ENCODE measurements around the gene ACACA.

The ACACA gene

GRCh38 chr17:37131669-37132611, 274.7 kb downstream of the ACACA start:
- DNase-seq (ENCODE audit: low spot score): no peak

GRCh38 chr17:37130984-37131446, 275.6 kb downstream of the ACACA start:
- DNase-seq (ENCODE audit: low spot score): no peak

GRCh38 chr17:37124821-37125173, 281.8 kb downstream of the ACACA start:
- DNase-seq (ENCODE audit: low spot score): no peak

- DNase-seq (ENCODE audit: low spot score): no peak
Measured at GRCh38 chr17:37123941-37124820, 282.5 kb downstream of the ACACA start.

GRCh38 chr17:37123386-37123785, 283.2 kb downstream of the ACACA start:
- no peak for DNase-seq (ENCODE audit: low spot score)

- no peak for DNase-seq (ENCODE audit: low spot score)
Measured at GRCh38 chr17:37121616-37122015, 285.0 kb downstream of the ACACA start.

- DNase-seq (ENCODE audit: low spot score): no peak
Measured at GRCh38 chr17:37118366-37119137, 288.1 kb downstream of the ACACA start.

GRCh38 chr17:37117373-37118142, 289.1 kb downstream of the ACACA start:
- no peak for DNase-seq (ENCODE audit: low spot score)

- DNase-seq (ENCODE audit: low spot score): no peak
Measured at GRCh38 chr17:37116671-37117185, 289.9 kb downstream of the ACACA start.

GRCh38 chr17:37111329-37111728, 295.3 kb downstream of the ACACA start:
- DNase-seq (ENCODE audit: low spot score): no peak

- DNase-seq (ENCODE audit: low spot score): no peak
Measured at GRCh38 chr17:37110746-37111145, 295.9 kb downstream of the ACACA start.

GRCh38 chr17:37109731-37110710, 296.6 kb downstream of the ACACA start:
- DNase-seq (ENCODE audit: low spot score): no peak

GRCh38 chr17:37109106-37109505, 297.5 kb downstream of the ACACA start:
- no peak for DNase-seq (ENCODE audit: low spot score)

GRCh38 chr17:37107406-37108083, 299.1 kb downstream of the ACACA start:
- DNase-seq (ENCODE audit: low spot score): no peak

- DNase-seq (ENCODE audit: low spot score): no peak
Measured at GRCh38 chr17:37106049-37106448, 300.6 kb downstream of the ACACA start.

- DNase-seq (ENCODE audit: low spot score): no peak
Measured at GRCh38 chr17:37103231-37103630, 303.4 kb downstream of the ACACA start.

- DNase-seq (ENCODE audit: low spot score): no peak
Measured at GRCh38 chr17:37101306-37101705, 305.3 kb downstream of the ACACA start.

GRCh38 chr17:37100231-37100630, 306.4 kb downstream of the ACACA start:
- DNase-seq (ENCODE audit: low spot score): no peak
